Measurements from ENCODE around the gene KICS2.
A peak's percentile ranks its signal among the peaks of the same experiment; 100 is the strongest.
"Not testable (repeated sequence)": the region's sequence is repeated elsewhere in the genome, so short reads cannot be mapped to it uniquely, and the experiment has no call there.

KICS2 gene

DNA sequence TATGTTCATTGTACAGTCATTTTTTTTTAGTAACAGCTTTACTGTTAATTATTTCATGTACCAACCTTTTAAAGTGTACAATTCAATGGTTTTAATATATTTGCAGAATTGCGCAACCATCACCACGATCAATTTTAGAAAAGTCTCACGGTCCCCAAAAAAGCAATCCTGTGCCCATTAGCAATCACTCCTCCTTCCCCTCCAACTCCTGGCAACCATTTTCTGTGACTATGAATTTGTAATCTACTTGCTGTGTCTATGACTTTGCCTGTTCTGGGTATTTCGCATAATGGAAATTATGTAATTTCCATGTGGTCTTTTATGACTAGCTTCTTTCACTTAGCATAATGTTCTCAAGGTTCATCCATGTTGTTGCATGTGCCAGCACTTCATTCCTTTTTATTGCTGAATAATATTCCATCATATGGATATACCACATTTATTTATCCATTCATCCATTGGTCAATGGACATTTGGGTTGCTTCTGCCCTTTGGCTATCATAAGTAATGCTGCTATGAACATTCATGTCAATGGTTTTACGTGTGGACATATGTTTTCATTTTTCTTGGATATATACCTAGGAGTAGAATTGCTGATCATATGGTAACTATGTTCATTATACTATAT, 9.9 kb downstream of the KICS2 start:
- no peak for DNase-seq

DNA sequence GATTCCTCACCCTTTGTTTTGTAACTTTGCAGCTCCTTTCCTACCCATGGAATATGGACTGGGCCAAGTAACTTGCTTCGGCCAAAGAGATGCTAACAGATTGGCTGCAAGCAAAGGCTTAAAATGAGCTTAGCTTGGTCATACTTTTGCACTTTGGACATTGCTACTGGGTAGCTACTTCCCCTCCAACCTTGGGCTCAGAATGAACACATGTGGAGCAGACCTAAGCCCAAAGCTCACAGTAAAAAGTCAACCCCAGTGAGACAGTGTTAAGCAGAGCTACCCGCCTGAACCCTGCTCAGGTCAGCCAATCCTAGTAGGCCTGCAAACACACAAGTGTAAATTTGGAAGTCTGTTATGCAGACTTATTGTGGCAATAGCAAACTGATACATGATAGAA, 14.6 kb downstream of the KICS2 start:
- DNase-seq = no peak

DNA sequence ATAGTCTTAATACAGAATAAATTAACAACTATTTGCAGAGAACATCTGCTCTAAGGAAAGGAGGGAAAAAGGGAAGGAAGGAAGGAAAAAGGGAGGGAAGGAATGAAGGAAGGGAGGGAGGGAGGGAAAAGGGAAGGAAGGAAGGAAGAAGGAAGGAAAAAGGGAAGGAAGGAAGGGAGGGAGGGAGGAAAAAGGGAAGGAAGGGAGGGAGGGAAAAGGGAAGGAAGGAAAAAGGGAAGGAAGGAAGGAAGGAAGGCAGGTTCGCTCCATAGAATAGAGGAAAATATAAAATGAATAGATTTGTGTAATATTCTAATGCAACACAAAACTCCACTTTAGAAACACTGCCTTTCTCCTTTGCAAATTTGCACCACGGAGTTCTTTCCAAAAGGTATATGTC, 16.6 kb downstream of the KICS2 start:
- no peak for DNase-seq

DNA sequence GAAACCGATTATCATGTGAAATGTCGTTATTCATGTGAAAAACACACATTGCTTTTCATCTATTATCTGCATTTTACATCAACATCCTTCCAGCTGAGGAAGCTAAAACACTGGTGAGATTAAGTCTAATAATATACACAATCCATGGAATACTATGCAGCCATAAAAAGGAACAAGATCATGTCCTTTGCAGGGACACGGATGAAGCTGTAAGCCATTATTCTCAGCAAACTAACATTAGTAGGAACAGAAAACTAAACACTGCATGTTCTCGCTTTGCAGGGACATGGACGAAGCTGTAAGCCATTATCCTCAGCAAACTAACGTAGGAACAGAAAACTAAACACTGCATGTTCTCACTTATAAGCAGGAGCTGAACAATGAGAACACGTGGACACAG, 18.3 kb downstream of the KICS2 start:
- no peak for DNase-seq

DNA sequence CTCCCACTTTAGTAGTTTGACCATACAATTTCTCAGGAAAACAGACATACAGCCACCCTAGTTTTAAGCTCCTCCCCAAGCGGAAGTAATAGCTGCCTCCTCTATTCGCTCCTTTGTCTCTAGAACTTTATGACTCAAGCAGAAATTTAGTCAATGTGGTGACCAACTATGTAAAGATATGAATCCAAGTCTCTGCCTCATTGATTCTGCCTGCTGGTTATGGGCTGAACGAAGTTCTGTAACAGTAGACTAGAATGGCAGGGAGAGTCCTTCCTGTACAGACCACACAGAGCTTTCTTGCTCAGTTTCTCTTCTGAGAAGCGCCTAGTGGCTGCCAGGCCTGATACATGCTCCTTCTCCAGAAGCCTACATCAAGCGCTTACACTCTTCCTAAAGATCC, 19.1 kb downstream of the KICS2 start:
- DNase-seq = no peak

DNA sequence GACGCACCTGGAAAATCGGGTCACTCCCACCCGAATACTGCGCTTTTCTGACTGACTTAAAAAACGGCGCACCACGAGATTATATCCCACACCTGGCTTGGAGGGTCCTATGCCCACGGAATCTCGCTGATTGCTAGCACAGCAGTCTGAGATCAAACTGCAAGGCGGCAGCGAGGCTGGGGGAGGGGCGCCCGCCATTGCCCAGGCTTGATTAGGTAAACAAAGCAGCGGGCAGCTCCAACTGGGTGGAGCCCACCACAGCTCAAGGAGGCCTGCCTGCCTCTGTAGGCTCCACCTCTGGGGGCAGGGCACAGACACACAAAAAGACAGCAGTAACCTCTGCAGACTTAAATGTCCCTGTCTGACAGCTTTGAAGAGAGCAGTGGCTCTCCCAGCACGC, 26.3 kb downstream of the KICS2 start:
- not testable (repeated sequence) for DNase-seq

DNA sequence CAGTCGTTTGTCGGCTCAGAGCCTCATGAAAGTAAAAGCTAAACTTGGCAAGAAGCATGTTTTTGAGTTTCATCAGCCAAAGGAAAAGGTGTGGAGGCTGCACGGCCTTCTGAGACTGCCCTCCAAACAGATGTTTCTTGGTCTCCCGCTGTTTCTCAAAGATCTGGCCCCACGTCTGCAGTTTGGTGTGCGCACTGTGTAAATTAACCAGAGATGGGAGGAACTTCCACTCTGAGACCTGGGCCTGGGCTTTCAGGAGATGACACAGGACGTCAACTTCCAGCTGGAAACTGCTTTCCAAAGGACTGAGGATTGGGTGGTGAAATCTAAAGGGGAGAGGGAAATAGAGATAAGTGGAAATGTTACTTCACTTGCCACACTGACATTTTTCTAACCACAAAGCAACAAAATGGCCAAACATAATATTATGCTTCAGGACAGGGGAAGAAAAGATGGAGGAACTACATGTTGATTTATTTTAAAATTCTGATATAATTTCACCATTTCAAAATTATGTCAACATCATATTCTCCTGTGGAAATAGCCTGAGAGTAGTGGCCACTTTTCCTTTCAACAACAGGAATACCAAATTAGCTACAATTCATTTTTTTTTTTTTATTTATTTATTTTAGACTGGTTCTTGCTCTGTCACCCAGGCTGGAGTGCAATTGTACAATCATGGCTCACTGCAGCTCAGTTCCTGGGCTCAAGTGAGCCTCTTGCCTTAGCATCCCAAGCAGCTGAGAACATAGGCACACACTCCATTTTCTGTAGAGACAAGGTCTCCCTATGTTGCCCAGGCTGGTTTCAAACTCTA, 27.6 kb downstream of the KICS2 start:
- no peak for DNase-seq

DNA sequence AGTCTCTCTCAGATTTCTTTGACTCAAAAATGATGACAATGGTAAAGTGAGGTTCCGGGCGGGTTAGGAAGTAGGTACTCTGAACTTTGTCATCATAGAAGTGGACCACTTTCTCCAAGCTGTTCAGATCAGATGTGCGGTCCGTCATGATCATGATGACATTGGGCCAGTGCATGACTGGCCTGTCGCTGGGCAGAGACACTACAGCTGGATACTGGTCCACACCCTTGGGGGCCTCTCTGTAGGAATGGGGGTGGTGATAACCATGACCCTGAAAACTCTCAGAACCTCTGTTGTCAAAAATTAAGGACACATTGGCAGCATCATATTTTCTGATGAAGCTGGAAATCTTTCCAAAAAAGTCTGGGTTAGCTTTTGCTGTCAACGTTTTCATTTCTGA, 28.2 kb downstream of the KICS2 start:
- DNase-seq = no peak

DNA sequence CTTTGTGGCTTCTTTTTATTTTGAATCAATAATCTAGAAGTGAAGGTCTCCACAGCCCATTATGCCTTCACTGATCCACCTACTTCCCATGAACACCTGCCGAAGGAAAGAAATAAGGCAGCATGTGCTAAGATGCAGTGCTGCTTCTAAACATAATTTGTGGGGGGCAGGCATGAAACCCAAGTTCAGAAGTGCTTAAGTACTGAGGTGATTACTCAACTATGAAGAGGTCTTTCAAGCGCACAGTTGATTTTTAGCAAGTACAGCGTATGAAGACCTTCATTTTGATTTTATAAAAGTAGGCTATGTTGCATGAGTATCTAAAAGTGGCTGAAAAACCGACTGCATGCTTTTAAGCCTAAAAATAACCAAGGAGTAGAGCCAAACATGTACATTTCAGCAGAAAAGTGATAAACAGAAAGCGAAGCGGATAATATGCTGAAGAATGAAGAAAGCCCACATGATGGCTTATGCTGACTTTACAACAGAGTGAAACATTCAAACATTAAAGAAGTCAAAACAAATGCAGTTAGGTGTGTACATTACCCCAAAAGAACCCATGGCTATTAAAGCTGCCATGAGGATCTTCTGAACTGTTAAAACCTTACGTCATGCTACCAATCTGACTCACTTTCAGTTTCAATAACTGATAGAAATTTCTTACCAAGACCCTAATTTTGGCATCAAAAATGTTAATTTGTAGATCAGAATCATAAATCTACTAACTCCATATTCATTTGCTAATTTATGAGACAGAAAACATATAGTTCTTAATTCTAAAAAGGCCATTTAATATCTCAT, 29.3 kb downstream of the KICS2 start:
- no peak for DNase-seq

DNA sequence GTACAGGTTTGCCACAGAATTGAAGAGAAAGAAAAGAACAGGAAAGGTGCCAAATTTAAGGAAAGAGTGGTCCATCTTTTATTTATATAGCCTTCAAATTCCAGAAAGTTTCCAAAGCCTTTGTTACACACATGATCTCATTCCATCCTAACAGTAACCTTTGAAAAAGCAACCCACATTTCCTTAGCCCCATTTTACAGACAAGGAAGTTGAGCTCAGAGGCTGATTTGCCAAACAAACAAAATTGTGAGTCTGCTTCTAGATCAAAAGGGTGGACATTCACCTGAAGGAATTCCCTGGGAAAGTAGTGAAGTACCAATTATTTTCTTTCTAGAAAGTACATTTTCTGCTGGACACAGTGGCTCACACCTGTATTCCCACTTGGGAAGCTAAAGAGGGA, 32.0 kb downstream of the KICS2 start:
- no peak for DNase-seq

DNA sequence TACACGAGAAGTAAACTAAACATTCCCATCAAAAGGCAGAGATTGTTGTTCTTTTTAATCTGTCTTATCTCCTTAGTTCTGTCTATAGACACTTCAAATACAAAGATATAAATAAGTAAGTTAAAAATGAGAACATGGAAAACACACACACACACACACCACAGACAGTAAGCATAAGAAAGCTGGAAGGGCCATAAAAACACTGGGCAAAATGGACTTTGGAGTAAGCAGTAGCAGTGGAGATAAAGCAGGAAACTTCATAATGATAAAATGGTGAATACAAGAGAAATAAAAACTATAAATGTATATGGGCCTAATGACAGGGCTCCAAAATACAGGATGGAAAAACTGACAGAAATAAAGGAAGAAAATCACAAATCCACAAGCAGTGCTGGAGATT, 32.6 kb downstream of the KICS2 start:
- no peak for DNase-seq

DNA sequence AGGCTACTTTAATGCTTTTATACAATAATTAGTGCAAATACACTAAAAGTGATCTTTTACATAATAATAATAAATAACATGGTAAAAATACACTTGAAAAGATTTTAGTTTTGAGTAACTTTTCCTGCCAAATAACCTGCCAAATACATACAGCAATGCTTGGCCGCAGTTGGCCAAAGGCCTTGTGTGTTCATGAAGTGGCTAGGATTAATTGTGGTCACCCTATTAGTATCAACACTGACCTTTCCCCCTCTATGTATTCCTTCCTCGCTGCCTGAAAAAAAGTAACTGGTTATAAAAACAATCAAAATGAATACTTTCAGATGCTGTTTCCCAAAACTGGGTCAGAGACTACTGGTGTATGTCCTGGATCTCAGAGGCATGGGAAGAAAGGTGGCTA, 34.3 kb downstream of the KICS2 start:
- no peak for DNase-seq

DNA sequence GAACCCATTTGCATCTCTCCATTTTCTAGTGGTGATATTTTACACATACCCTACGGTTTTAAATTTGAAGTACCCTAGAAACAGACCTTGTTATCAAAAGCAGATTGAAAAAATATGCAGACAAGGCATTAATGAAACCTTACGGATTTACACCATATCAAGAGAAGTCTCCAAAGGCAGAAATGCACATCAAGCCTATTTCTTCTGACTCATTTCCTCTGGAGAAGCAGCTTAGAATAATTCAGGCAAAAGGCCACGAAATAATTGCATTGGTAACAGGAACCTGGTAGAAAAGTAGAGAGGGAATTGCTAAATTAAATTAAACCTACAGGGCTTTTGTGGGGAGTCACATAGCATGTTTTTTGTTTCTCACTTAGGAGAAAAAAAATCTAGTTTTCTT, 34.7 kb downstream of the KICS2 start:
- DNase-seq = no peak

DNA sequence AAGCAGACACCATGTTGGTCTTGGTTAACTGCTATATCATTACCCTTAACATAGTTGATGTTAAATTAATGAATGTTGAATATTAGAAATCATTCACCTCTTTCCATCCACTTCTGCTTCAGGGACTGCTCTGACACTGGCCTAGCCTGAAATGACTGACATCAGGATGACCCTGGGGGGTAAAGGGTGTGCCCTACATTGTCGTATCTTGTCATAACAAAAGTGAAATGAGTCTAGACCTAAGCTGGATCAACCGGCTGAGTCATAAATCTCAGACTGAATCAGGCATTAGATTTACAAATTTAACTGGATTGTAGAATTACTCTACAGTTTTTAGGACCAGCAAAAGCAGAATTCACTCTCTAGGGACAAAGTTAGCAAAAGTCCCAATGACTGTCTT, 35.3 kb downstream of the KICS2 start:
- DNase-seq = no peak

DNA sequence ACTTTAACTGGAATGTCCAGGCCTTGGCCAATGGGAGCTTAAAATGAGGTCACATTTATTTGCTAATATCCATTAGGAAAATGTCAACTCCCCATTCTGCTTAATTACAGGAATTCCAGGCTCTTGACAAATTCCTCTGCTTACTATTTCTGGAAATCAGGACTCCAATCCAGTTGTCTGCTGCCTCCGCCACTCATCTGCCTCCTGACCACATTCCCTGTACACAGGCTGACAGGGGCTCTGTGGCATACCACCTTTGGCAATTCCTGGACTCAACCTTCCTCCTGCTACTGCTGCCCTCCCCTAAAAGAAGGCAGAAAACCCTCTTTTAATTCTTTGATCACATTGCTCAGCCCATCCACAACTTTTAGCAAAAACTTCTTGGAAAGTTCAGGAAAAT, 37.9 kb downstream of the KICS2 start:
- DNase-seq = no peak

DNA sequence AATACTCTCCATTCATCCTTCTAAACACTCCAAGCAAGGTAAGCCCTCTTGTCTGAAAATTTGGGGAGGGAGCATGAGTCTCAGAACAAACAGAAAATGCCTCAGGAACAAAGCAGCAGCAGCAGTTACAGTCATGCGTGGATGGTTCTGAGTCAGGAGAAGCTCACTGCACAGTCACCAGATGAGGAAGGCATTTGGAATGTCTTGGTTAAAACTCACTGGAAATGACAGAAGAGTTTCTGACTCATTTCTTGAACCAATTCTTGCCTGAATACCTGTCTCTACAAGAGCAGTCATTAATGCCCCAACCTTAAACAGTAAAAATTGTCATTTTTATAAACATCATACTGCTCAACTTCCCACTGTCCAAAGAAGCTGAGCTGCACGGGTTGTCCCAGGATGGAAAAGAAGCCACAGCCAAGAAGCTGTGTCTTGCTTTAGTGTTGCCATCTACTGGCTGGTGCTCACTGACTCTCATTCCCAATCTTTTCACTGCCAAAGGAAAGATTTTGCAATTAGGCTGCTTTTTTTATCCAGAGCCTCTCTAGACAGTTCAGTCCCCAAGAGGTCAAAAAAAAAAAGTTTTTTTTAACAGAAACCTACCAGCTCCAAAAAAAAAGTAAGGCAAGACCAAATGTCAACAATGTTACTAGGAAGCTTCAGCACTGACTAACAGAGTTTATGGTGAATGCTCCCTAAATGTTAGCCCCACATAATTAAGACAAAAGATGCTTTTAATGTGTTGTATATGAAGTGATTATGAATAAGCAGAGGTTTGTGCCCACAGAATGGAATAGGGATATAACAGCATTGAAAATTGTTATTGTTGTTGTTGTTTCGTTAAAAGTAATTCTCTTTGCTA, 40.4 kb downstream of the KICS2 start:
- peak in 1 of 2 experiments; percentile 17 for DNase-seq

DNA sequence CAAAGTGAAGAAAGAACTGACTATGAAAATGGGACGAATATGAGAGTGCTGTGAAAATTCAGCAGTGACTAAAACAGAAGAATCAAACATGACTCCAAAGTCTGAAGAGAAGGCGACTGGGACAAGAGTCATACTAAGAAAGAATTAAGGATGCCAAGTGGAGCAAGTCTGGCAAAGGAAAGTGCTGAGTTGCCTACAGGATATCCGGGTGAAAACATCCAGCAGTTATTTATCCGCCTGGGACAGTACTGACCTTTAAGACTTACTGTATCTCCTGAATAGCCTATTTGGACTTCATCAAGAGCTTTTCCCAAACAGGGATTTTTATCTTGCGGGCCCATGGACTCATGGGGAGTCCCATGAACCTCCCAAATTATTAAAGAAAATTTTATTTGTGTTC, 41.1 kb downstream of the KICS2 start:
- DNase-seq = no peak

DNA sequence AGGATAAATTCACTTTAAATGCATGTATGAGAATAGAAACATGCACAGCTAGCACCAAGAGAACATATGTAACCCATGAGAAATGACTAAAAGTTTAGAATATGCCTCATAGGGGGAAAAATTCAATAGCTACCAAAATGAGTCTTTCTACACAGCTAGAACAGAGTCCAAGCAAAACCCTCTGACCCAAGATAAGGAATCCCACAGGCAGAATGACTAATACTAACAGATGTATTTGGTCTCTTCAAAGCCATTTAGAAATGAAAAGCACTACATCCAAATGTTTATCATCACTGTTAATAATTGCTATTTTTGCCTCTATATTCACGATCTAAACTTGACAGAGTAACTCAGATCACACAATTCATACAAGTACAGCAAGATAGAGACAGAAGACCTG, 44.0 kb downstream of the KICS2 start:
- DNase-seq = no peak

DNA sequence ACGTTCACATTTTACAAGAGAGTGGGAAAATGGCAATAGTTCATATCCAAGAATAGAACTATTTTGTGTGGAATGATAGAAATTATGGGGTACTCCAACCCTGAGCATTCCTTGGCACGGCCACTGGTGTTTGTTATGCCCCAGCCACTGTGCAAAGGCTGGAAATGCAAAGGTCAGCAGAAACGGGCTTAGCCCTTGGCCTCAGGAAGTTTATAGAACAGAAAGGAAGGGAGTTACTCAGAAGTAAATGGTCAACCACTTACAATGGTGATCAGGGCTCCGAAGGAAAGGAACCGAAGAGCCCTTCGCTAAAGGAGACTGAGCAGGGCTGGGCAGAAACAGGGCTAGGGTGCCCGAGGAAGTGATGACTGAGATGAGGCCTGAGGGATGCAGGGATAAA, 45.1 kb downstream of the KICS2 start:
- no peak for DNase-seq

DNA sequence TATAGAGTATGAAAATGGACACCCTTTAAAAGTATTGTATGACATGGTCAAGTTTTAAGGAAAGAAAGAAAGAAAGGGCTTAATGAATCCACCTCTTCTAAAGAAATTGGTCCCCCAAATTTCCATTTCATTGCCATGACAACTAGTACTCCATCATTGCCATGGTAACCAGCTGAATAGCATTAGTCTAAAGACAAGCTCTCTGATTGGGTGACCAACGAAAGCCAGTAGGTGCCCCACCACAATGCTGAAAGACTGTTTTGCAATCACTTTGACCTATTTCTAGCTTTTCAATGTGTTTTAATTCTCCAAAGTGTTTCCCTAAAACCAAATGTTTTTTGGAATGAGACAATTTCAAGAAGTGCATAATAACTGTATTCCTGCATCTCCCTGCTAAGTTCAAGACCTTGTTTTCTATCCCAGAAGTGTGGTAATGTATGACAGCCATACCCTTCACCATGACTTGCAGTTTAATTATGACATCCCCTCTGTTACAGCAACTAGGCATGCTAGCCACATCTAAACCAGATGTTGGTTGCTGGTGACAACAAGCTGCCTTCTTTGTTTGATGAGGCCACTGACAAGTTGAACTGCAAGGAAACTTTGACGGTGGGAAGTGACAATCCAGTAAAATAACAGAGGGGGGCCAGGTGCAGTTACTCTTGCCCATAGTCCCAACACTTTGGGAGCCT, 46.7 kb downstream of the KICS2 start:
- no peak for DNase-seq

DNA sequence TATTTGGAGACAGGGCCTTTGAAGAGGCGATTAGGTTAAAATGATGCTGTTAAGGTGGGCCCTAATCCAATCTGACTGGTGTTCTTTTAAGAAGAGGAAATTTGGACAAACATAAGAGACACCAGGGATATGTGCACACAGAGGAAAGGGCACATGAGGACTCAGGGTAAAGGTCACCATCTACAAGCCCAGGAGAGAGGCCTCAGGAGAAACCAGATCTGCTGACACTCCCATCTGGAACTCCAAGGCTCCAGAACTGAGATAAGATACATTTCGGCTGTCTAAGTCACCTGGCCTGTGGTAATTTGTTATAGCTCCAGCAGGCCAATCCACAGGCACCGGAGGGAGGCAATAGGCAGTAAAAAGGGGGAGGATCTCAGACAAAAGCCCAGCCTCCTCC, 48.6 kb downstream of the KICS2 start:
- no peak for DNase-seq
